Measurements from ENCODE around the gene FCRL6. TPM values are rescaled to one million over a fixed set of nuclear protein-coding genes. Genes with fewer than 3 reads are reported as not detected.

The FCRL6 gene
- total RNA-seq, 2 donors from 2014 or later: 0.27 to 0.81 TPM

DNA sequence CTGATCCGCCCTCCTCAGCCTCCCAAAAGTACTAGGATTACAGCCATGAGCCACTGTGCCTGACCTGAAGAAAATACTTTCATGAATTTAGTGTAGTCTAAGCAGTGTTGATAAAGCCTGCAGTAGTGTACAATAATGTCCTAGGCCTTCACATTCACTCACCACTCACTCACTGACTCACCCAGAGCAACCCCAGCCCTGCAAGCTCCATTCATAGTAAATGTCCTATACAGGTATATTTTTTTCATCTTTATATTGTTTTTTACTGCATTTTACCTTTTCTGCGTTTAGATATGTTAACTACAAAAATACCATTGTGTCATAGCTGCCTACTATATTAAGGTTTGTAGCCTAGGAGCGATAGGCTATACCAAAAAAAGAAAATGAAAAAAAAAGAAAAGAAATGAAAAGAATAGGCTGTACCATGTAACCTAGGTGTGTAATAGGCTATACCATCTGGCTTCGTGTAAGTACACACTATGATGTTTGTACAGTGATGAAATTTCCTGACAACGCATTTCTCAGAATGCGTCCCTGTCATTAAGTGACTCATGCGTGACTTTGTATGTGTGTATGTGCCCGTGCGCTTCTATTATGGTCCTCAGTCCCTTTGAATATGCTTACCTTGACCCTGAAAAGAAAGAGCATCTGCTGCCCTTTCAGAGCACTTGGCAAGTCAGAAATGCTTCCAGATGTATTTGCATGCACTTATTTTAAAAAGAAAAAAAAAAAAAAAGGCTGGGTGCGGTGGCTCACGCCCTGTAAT lies 15.3 kb downstream of the FCRL6 start:
- H3K36me3 Mint-ChIP-seq (ENCODE audit: low read depth): peaks cover 3% of the 10 kb centered on the region
- no peak for DNase-seq
- peaks cover 6% of the 10 kb centered on the region for H3K27me3 Mint-ChIP-seq
- H3K27ac Mint-ChIP-seq: no peak overlapping the region
- ATAC-seq: no peak
- H3K4me3 Mint-ChIP-seq: no peak overlapping the region
- H3K9me3 ChIP-seq (ENCODE audit: control insufficient read depth, low read length, poor library complexity, severe bottlenecking): no peaks in the 10 kb centered on the region
- peaks cover under 1% of the 10 kb centered on the region for H3K4me1 Mint-ChIP-seq

DNA sequence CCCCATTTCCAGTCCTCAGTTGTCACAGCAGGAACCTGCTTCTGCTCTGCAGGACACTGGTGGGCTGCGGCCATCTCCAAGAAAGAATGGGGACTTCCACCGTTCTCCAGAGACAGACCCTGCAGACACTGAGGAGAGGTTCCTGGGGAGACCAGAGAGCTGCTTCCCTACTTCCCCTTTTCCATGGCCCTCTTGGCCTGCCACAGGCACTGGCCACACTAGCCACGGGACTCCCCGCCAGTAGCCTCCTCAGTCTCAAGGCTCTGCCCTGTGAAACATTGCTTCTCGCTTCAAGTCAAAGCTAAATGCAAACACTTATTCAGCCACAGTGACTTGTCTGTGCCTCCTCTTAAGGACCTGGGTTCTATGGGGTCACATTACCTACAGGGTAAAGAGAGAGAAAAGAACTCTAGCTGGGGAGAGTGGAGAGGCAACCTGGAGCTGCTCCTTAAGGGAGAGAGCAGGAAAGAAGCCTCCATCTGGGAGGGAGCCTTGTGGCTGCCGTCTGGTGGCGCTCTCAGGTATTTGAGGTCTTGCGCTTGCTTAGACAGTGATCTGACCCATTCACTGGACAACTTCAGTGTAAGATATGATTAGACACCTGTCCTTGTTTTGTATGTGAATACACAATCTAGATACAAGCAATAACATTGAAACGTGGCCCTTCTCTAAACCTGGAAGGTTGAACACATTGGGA lies 19.2 kb downstream of the FCRL6 start:
- Mint-ChIP-seq H3K36me3 (ENCODE audit: low read depth) (no peaks in the 10 kb centered on the region), H3K27ac (no peak overlapping the region), H3K4me3 (no peak overlapping the region), H3K4me1 (peaks cover 19% of the 10 kb centered on the region), H3K27me3 (peaks cover 9% of the 10 kb centered on the region)
- DNase-seq (peak in 1 of 3 donors; percentile 14), ATAC-seq (no peak)
- no peaks in the 10 kb centered on the region for H3K9me3 ChIP-seq (ENCODE audit: control insufficient read depth, low read length, poor library complexity, severe bottlenecking)

DNA sequence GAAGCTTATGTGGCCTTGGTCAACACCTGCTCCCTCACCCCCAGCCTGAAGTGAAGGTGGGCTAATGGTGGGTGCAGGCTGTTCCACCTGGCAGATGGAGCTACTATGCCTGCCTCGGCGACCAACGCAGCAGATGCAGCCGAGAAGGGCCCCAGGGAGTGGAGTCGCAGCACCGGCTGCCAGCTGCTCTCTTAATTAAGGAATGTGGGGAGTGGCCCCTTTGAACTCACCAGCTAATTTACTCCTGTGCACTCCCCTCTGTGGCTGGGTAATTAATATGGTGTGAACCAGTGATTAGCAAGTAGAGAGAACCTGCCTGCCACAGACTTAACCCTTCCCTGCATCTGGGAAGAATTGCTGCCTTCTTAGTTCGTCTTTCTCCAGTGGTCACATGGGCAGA lies 21.2 kb downstream of the FCRL6 start:
- H3K36me3 Mint-ChIP-seq (ENCODE audit: low read depth): no peaks in the 10 kb centered on the region
- H3K27ac Mint-ChIP-seq: no peak overlapping the region
- DNase-seq (no peak), ATAC-seq (no peak)
- peaks cover 9% of the 10 kb centered on the region for H3K27me3 Mint-ChIP-seq
- no peak overlapping the region for H3K4me3 Mint-ChIP-seq
- H3K9me3 ChIP-seq (ENCODE audit: control insufficient read depth, low read length, poor library complexity, severe bottlenecking): no peaks in the 10 kb centered on the region
- peaks cover 38% of the 10 kb centered on the region for H3K4me1 Mint-ChIP-seq

DNA sequence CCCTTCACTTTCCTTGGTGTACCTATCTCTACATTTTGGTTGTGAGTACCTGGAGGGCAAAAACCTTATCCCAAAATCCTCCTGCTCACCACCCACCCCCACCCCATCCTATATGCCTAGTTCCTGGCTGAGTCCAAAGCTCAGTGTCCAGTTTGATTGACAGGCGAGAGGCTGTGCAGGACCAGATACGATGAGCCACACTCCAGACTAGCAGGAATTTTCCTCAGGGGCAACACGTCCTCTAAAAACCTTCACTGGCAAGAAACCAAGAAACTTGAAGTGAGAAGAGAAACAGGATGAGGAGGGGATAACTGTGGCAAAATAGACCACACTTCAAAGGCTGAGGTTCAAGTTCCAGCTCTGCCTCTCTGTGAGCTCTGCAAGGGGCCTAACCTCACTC lies 23.4 kb downstream of the FCRL6 start:
- ATAC-seq (no peak), DNase-seq (no peak)
- H3K9me3 ChIP-seq (ENCODE audit: control insufficient read depth, low read length, poor library complexity, severe bottlenecking): no peaks in the 10 kb centered on the region
- H3K27ac Mint-ChIP-seq: peak overlapping the region; percentile 45
- no peaks in the 10 kb centered on the region for H3K36me3 Mint-ChIP-seq (ENCODE audit: low read depth)
- H3K4me1 Mint-ChIP-seq: peaks cover 46% of the 10 kb centered on the region
- H3K4me3 Mint-ChIP-seq: no peak overlapping the region
- peaks cover 9% of the 10 kb centered on the region for H3K27me3 Mint-ChIP-seq

DNA sequence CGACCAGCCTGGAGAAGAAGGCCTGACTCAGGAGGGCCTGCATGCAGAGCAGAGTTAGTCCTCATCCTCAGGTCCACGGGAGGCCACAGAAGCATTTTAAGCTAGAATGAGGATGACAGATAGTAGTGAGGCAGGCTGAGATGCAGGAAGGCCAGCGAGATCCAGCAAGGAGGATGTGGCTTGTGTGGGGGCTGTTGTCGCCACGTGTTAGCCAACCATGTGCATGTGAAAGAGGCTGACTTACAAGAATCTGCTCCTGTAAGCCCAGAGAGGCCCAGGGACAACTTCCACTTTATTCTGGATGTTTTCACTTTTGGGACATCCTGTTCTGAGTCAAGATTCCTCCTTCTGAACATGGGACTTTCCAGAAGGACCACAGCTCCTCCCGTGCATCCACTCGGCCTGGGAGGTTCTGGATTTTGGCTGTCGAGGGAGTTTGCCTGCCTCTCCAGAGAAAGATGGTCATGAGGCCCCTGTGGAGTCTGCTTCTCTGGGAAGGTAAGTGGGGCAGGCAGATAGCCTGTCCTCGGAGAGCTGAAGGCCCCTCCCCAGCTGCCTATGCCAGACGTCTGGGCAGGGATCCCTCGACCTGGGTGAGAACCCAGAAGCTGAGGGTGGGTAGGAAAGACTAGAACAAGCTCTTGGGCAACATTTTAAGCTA lies 24.4 kb downstream of the FCRL6 start, which contains the start of gene SLAMF8:
SLAMF8 (plus strand) TSS at position 433 of the 661 bp plus-strand sequence; CDS start at position 459, 26 bp downstream.
- peak; percentile 70 for ATAC-seq
- peaks cover 9% of the 10 kb centered on the region for H3K27me3 Mint-ChIP-seq
- H3K9me3 ChIP-seq (ENCODE audit: control insufficient read depth, low read length, poor library complexity, severe bottlenecking): no peaks in the 10 kb centered on the region
- no peaks in the 10 kb centered on the region for H3K36me3 Mint-ChIP-seq (ENCODE audit: low read depth)
- no peak for DNase-seq
- peak within 1 kb of the TSS; percentile 57 for H3K4me3 Mint-ChIP-seq
- H3K27ac Mint-ChIP-seq: peak within 1 kb of the TSS; percentile 65
- peaks cover 46% of the 10 kb centered on the region for H3K4me1 Mint-ChIP-seq

DNA sequence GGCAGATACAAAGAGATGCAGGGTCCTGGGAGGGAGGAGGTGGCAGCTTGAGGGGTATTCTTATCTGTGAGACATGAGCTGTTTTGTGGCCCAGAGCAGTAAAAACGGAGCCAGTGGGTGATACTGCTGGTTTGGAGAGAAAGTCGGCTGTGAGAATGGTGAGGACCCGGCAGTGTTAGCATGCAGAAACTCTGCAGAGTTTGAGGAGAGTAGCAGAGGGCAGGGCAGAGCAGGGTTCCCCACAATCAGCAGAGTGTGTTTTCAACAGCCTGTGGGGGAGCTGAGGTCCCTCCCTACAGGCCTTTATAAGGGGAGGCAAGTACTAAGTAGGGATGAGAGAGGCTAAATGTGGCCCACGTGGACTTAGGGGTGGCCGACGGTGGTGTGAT lies 24.9 kb downstream of the FCRL6 start:
- H3K4me3 Mint-ChIP-seq: peak overlapping the region; percentile 57
- no peaks in the 10 kb centered on the region for H3K36me3 Mint-ChIP-seq (ENCODE audit: low read depth)
- no peak for DNase-seq
- H3K27me3 Mint-ChIP-seq: peaks cover 12% of the 10 kb centered on the region
- H3K27ac Mint-ChIP-seq: peak overlapping the region; percentile 65
- H3K9me3 ChIP-seq (ENCODE audit: control insufficient read depth, low read length, poor library complexity, severe bottlenecking): no peaks in the 10 kb centered on the region
- no peak for ATAC-seq
- H3K4me1 Mint-ChIP-seq: peaks cover 46% of the 10 kb centered on the region

DNA sequence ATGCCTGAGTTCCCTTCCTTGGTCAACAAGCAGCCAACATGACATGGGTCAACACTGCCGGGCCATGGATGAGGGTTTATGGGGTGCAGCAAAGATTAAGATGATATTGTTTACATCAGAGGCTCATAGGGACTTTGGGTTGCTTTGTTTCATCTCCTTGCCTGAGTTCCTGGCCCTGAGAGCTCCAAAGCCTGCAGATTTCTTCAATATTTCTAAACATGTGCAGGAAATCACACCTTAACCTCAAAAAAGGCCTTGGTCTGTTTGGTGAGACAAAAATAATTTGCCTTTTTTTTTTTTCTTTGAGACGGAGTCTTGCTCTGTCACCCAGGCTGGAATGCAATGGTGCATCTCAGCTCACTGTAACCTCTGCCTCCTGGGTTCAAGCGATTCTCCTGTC lies 25.4 kb downstream of the FCRL6 start:
- peak; percentile 28 for ATAC-seq
- H3K36me3 Mint-ChIP-seq (ENCODE audit: low read depth): no peaks in the 10 kb centered on the region
- H3K27ac Mint-ChIP-seq: peak overlapping the region; percentile 41
- peaks cover 48% of the 10 kb centered on the region for H3K4me1 Mint-ChIP-seq
- H3K27me3 Mint-ChIP-seq: peaks cover 11% of the 10 kb centered on the region
- H3K4me3 Mint-ChIP-seq: peak overlapping the region; percentile 10
- DNase-seq: no peak
- H3K9me3 ChIP-seq (ENCODE audit: control insufficient read depth, low read length, poor library complexity, severe bottlenecking): no peaks in the 10 kb centered on the region

DNA sequence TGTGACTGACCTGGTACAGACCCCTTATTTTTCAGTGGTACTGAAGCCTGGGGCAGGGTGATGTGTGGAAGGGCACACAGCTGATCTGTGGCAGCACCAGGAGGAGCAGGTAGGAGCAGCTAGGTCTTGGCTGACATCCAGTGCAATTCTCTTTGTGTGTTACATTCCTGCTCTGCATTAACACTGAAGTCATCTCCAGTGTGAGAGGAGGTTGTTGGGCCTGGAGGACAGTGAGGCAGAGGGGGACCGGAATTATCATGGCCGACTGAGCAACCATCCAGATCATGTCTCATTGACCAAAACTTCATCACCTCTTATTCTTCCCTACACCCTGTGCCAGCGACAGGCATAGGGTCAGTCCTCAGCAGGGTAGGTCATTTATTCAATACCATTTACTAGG lies 26.0 kb downstream of the FCRL6 start:
- H3K9me3 ChIP-seq (ENCODE audit: control insufficient read depth, low read length, poor library complexity, severe bottlenecking): no peaks in the 10 kb centered on the region
- Mint-ChIP-seq H3K4me3 (no peak overlapping the region), H3K36me3 (ENCODE audit: low read depth) (no peaks in the 10 kb centered on the region), H3K4me1 (peaks cover 47% of the 10 kb centered on the region), H3K27me3 (peaks cover 8% of the 10 kb centered on the region), H3K27ac (peak overlapping the region; percentile 41)
- ATAC-seq (no peak), DNase-seq (no peak)

DNA sequence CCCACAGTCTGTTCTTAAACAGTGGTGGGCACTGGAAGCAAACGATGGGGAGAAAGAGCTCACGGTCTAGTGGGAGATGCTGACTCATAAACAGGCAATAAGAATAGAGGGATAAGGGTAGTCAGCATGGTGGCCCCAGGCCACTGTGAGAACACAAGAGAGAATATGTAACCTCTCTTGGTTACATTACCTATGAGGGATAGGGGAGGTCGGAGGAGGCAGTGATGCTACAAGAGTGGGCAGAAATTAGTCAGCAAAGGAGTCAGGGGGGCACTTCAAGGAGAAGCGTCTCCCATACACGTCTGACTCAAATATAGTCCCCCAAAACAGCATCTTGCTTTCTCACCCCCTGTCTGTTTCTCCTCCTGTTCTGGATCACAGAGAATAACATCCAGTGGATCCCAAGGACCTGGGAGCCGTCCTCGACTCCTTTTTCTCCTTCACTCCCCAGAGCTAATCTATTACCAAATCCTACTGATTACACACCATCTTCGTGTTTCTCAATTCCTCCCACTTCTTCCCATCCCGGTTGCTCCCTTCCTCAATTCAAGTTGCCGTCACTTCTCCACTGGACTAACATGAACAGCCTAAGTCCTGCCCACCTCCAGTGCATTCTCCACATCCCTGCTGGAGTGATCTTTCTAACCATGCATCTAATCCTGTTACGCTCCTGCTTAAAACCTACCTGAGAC lies 26.6 kb downstream of the FCRL6 start:
- Mint-ChIP-seq H3K27me3 (peaks cover 8% of the 10 kb centered on the region), H3K4me1 (peaks cover 47% of the 10 kb centered on the region), H3K36me3 (ENCODE audit: low read depth) (no peaks in the 10 kb centered on the region), H3K27ac (peak overlapping the region; percentile 39), H3K4me3 (peak overlapping the region; percentile 1)
- DNase-seq: no peak
- H3K9me3 ChIP-seq (ENCODE audit: control insufficient read depth, low read length, poor library complexity, severe bottlenecking): no peaks in the 10 kb centered on the region
- no peak for ATAC-seq

DNA sequence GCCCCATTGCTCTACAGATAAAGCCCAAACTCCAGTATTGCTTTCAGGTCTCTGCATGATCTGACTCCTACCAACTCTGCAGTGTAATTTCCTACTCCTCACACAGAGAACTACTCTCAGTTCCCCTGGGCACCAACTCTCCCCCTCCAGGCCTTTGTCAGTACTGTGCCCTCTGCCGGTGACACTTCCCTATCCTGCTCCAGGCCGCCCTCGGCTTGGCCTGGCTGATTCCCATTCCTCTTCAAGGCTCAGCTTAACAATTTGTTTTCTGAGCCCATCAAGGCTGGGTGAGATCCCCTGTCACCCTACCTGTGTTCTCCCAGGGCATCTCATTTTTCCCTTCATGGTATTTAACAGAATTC lies 27.1 kb downstream of the FCRL6 start:
- Mint-ChIP-seq H3K4me3 (peak overlapping the region; percentile 1), H3K4me1 (peaks cover 47% of the 10 kb centered on the region), H3K27ac (peak overlapping the region; percentile 39), H3K36me3 (ENCODE audit: low read depth) (no peaks in the 10 kb centered on the region), H3K27me3 (peaks cover 8% of the 10 kb centered on the region)
- DNase-seq (no peak), ATAC-seq (peak; percentile 44)
- H3K9me3 ChIP-seq (ENCODE audit: control insufficient read depth, low read length, poor library complexity, severe bottlenecking): no peaks in the 10 kb centered on the region

DNA sequence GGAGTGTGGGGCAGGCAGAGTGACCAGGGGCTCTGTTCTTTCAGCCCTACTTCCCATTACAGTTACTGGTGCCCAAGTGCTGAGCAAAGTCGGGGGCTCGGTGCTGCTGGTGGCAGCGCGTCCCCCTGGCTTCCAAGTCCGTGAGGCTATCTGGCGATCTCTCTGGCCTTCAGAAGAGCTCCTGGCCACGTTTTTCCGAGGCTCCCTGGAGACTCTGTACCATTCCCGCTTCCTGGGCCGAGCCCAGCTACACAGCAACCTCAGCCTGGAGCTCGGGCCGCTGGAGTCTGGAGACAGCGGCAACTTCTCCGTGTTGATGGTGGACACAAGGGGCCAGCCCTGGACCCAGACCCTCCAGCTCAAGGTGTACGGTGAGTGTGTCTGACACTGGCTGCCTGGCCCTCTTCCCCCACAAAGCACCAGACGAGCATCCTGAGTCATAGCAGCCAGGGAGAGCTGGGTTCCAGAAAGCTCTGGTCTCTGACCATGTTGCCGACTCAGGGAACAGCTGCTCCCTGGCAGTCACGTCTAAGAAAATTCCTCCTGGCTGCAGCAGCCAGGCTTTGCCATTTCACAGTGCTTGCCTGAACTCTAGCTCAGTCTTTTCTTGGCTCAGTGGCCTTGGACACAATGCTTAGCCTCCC lies 27.8 kb downstream of the FCRL6 start:
- Mint-ChIP-seq H3K36me3 (ENCODE audit: low read depth) (no peaks in the 10 kb centered on the region), H3K27ac (no peak overlapping the region), H3K4me1 (peaks cover 44% of the 10 kb centered on the region), H3K27me3 (peaks cover 8% of the 10 kb centered on the region), H3K4me3 (no peak overlapping the region)
- DNase-seq: no peak
- no peak for ATAC-seq
- H3K9me3 ChIP-seq (ENCODE audit: control insufficient read depth, low read length, poor library complexity, severe bottlenecking): no peaks in the 10 kb centered on the region

DNA sequence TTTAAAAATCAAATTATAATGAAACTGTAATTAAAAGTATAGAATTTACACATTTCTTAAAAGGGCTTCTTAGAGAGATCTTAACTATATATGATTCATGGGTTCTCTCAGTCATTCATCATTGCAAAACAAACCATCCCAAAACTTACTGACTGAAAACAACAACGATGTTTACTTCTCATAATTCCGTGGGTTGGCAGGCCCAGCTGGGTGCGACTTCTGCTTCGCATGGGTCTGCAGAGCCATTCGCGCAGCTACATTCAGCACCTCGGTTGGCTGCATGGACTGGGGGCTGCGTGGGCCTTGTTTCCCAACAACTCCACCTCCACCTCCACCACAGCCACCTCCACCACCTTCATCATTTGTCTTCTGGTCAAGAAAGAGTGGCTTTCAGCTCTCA lies 28.6 kb downstream of the FCRL6 start:
- no peaks in the 10 kb centered on the region for H3K9me3 ChIP-seq (ENCODE audit: control insufficient read depth, low read length, poor library complexity, severe bottlenecking)
- Mint-ChIP-seq H3K27me3 (peaks cover 8% of the 10 kb centered on the region), H3K27ac (no peak overlapping the region), H3K4me3 (no peak overlapping the region), H3K36me3 (ENCODE audit: low read depth) (no peaks in the 10 kb centered on the region), H3K4me1 (peaks cover 36% of the 10 kb centered on the region)
- ATAC-seq (no peak), DNase-seq (no peak)
